ENCODE data around the gene POGLUT3.

POGLUT3 gene

GRCh38 chr11:108525161-108525560 lies 27.0 kb upstream of the POGLUT3 start:
- Histone ChIP-seq H3K4me1 (ENCODE audit: control insufficient read depth in 2 of 2, insufficient read depth in 1 of 2, low read depth in 1 of 2, low read length in 2 of 2) (no peaks in the 10 kb centered on the region), H3K36me3 (replicated peaks in 1 of 2; ENCODE audit: control insufficient read depth in 2 of 2, insufficient read depth in 2 of 2, low read length in 2 of 2) (no peaks in the 10 kb centered on the region), H3K27me3 (ENCODE audit: control insufficient read depth in 3 of 3, insufficient read depth in 3 of 3, low read depth in 1 of 3, low read length in 3 of 3) (no peaks in the 10 kb centered on the region), H2BK12ac (ENCODE audit: low read length) (no peak overlapping the region), H3K9me3 (replicated peaks in 1 of 2; ENCODE audit: control insufficient read depth in 2 of 2, insufficient read depth in 1 of 2, low read depth in 1 of 2, low read length in 2 of 2) (no peaks in the 10 kb centered on the region), H4K91ac (ENCODE audit: low read depth, low read length, poor library complexity) (no peak overlapping the region), H3K9ac (ENCODE audit: low read depth, low read length, poor library complexity) (no peak overlapping the region), H3K4me3 (ENCODE audit: low read length in 2 of 2) (no peak overlapping the region), H2AK5ac (ENCODE audit: low read depth, low read length) (no peak overlapping the region), H2BK15ac (ENCODE audit: low read length) (no peak overlapping the region), H3K4ac (ENCODE audit: low read length) (no peak overlapping the region), H3K14ac (ENCODE audit: low read length) (no peak overlapping the region), H4K8ac (ENCODE audit: low read depth, low read length) (no peak overlapping the region), H3K23ac (ENCODE audit: low read depth, low read length, poor library complexity) (no peak overlapping the region), H2BK5ac (ENCODE audit: low read length) (no peak overlapping the region), H2BK120ac (ENCODE audit: low read depth, low read length) (no peak overlapping the region), H3K18ac (ENCODE audit: low read length) (no peak overlapping the region), H3K27ac (replicated peaks; ENCODE audit: low read length) (no peak overlapping the region), H3K4me2 (ENCODE audit: insufficient read depth, low read length, poor library complexity, severe bottlenecking) (no peak overlapping the region), H3K79me1 (ENCODE audit: low read depth, low read length) (no peaks in the 10 kb centered on the region), H2AFZ (ENCODE audit: low read length) (no peak overlapping the region)
- no CpG with 5 or more reads among the region's 1 CpG for WGBS, 2 donors (ENCODE audit: extremely low coverage in 2 of 2, insufficient read length in 2 of 2, insufficient replicate concordance in 1 of 2)
- no peak for DNase-seq (ENCODE audit: low spot score)

GRCh38 chr11:108524422-108524821 lies 26.2 kb upstream of the POGLUT3 start:
- Histone ChIP-seq H3K9ac (ENCODE audit: low read depth, low read length, poor library complexity) (no peak overlapping the region), H2AK5ac (ENCODE audit: low read depth, low read length) (no peak overlapping the region), H3K23ac (ENCODE audit: low read depth, low read length, poor library complexity) (no peak overlapping the region), H3K36me3 (replicated peaks in 1 of 2; ENCODE audit: control insufficient read depth in 2 of 2, insufficient read depth in 2 of 2, low read length in 2 of 2) (no peaks in the 10 kb centered on the region), H3K27ac (replicated peaks; ENCODE audit: low read length) (no peak overlapping the region), H4K8ac (ENCODE audit: low read depth, low read length) (no peak overlapping the region), H3K9me3 (replicated peaks in 1 of 2; ENCODE audit: control insufficient read depth in 2 of 2, insufficient read depth in 1 of 2, low read depth in 1 of 2, low read length in 2 of 2) (no peaks in the 10 kb centered on the region), H3K27me3 (ENCODE audit: control insufficient read depth in 3 of 3, insufficient read depth in 3 of 3, low read depth in 1 of 3, low read length in 3 of 3) (no peaks in the 10 kb centered on the region), H3K14ac (ENCODE audit: low read length) (no peak overlapping the region), H3K4me2 (ENCODE audit: insufficient read depth, low read length, poor library complexity, severe bottlenecking) (no peak overlapping the region), H3K18ac (ENCODE audit: low read length) (no peak overlapping the region), H2BK12ac (ENCODE audit: low read length) (no peak overlapping the region), H2AFZ (ENCODE audit: low read length) (no peak overlapping the region), H3K4me3 (ENCODE audit: low read length in 2 of 2) (no peak overlapping the region), H2BK15ac (ENCODE audit: low read length) (no peak overlapping the region), H3K4ac (ENCODE audit: low read length) (no peak overlapping the region), H2BK120ac (ENCODE audit: low read depth, low read length) (no peak overlapping the region), H3K79me1 (ENCODE audit: low read depth, low read length) (no peaks in the 10 kb centered on the region), H4K91ac (ENCODE audit: low read depth, low read length, poor library complexity) (no peak overlapping the region), H2BK5ac (ENCODE audit: low read length) (no peak overlapping the region), H3K4me1 (ENCODE audit: control insufficient read depth in 2 of 2, insufficient read depth in 1 of 2, low read depth in 1 of 2, low read length in 2 of 2) (no peaks in the 10 kb centered on the region)
- no peak for DNase-seq (ENCODE audit: low spot score)

GRCh38 chr11:108522318-108522717 lies 24.1 kb upstream of the POGLUT3 start:
- WGBS, 2 donors (ENCODE audit: extremely low coverage in 2 of 2, insufficient read length in 2 of 2, insufficient replicate concordance in 1 of 2): no CpG with 5 or more reads among the region's 1 CpG
- no peaks in the 10 kb centered on the region for H3K4me1 ChIP-seq (ENCODE audit: control insufficient read depth in 2 of 2, insufficient read depth in 1 of 2, low read depth in 1 of 2, low read length in 2 of 2)

GRCh38 chr11:108518581-108518980 lies 20.4 kb upstream of the POGLUT3 start:
- Histone ChIP-seq H3K27me3 (ENCODE audit: control insufficient read depth in 3 of 3, insufficient read depth in 3 of 3, low read depth in 1 of 3, low read length in 3 of 3) (no peaks in the 10 kb centered on the region), H3K4me3 (ENCODE audit: low read length in 2 of 2) (no peak overlapping the region), H3K4me2 (ENCODE audit: insufficient read depth, low read length, poor library complexity, severe bottlenecking) (no peak overlapping the region), H4K8ac (ENCODE audit: low read depth, low read length) (no peak overlapping the region), H3K9ac (ENCODE audit: low read depth, low read length, poor library complexity) (no peak overlapping the region), H3K23ac (ENCODE audit: low read depth, low read length, poor library complexity) (no peak overlapping the region), H2BK5ac (ENCODE audit: low read length) (no peak overlapping the region), H3K18ac (ENCODE audit: low read length) (no peak overlapping the region), H2BK15ac (ENCODE audit: low read length) (no peak overlapping the region), H2BK120ac (ENCODE audit: low read depth, low read length) (no peak overlapping the region), H3K9me3 (replicated peaks in 1 of 2; ENCODE audit: control insufficient read depth in 2 of 2, insufficient read depth in 1 of 2, low read depth in 1 of 2, low read length in 2 of 2) (no peaks in the 10 kb centered on the region), H3K27ac (replicated peaks; ENCODE audit: low read length) (no peak overlapping the region), H3K36me3 (replicated peaks in 1 of 2; ENCODE audit: control insufficient read depth in 2 of 2, insufficient read depth in 2 of 2, low read length in 2 of 2) (no peaks in the 10 kb centered on the region), H3K14ac (ENCODE audit: low read length) (no peak overlapping the region), H2AK5ac (ENCODE audit: low read depth, low read length) (no peak overlapping the region), H2BK12ac (ENCODE audit: low read length) (no peak overlapping the region), H3K79me1 (ENCODE audit: low read depth, low read length) (no peaks in the 10 kb centered on the region), H3K4ac (ENCODE audit: low read length) (no peak overlapping the region), H3K4me1 (ENCODE audit: control insufficient read depth in 2 of 2, insufficient read depth in 1 of 2, low read depth in 1 of 2, low read length in 2 of 2) (no peaks in the 10 kb centered on the region), H4K91ac (ENCODE audit: low read depth, low read length, poor library complexity) (no peak overlapping the region), H2AFZ (ENCODE audit: low read length) (no peak overlapping the region)
- DNase-seq (ENCODE audit: low spot score): no peak
- WGBS, 2 donors (ENCODE audit: extremely low coverage in 2 of 2, insufficient read length in 2 of 2, insufficient replicate concordance in 1 of 2): no CpG with 5 or more reads among the region's 10 CpGs

More at GRCh38 chr11:108522318-108522717, 24.1 kb upstream of the POGLUT3 start:
- Histone ChIP-seq H3K27me3 (ENCODE audit: control insufficient read depth in 3 of 3, insufficient read depth in 3 of 3, low read depth in 1 of 3, low read length in 3 of 3) (no peaks in the 10 kb centered on the region), H2BK12ac (ENCODE audit: low read length) (no peak overlapping the region), H2BK15ac (ENCODE audit: low read length) (no peak overlapping the region), H3K9me3 (replicated peaks in 1 of 2; ENCODE audit: control insufficient read depth in 2 of 2, insufficient read depth in 1 of 2, low read depth in 1 of 2, low read length in 2 of 2) (no peaks in the 10 kb centered on the region), H4K8ac (ENCODE audit: low read depth, low read length) (no peak overlapping the region), H4K91ac (ENCODE audit: low read depth, low read length, poor library complexity) (no peak overlapping the region), H3K14ac (ENCODE audit: low read length) (no peak overlapping the region), H3K27ac (replicated peaks; ENCODE audit: low read length) (no peak overlapping the region), H3K9ac (ENCODE audit: low read depth, low read length, poor library complexity) (no peak overlapping the region), H3K79me1 (ENCODE audit: low read depth, low read length) (no peaks in the 10 kb centered on the region), H3K23ac (ENCODE audit: low read depth, low read length, poor library complexity) (no peak overlapping the region), H3K4me3 (ENCODE audit: low read length in 2 of 2) (no peak overlapping the region), H3K36me3 (replicated peaks in 1 of 2; ENCODE audit: control insufficient read depth in 2 of 2, insufficient read depth in 2 of 2, low read length in 2 of 2) (no peaks in the 10 kb centered on the region), H2BK120ac (ENCODE audit: low read depth, low read length) (no peak overlapping the region), H2AK5ac (ENCODE audit: low read depth, low read length) (no peak overlapping the region), H3K4me2 (ENCODE audit: insufficient read depth, low read length, poor library complexity, severe bottlenecking) (no peak overlapping the region), H3K18ac (ENCODE audit: low read length) (no peak overlapping the region), H2BK5ac (ENCODE audit: low read length) (no peak overlapping the region), H2AFZ (ENCODE audit: low read length) (no peak overlapping the region), H3K4ac (ENCODE audit: low read length) (no peak overlapping the region)
- no peak for DNase-seq (ENCODE audit: low spot score)

All from neuronal stem cell (in vitro differentiated cells).